T-helper 2 cell treated with Interferon-gamma antibody and Interleukin-4, amounts not matched to agents 5 μg/mL and 100 μg/mL, for 36 hours (primary cell): Measurements from ENCODE around the gene NCBP2.

Experiments used
- DNase-seq: peaks from one replicate; pipeline ENCODE4 v3.0.0; 2021; ENCODE audit warnings: low spot score
- H3K27ac Mint-ChIP-seq: one replicate; pipeline ENCODE4 v1.8.0; 2021; ENCODE audit warnings: mild to moderate bottlenecking, mixed read lengths
- H3K27me3 Mint-ChIP-seq: one replicate; pipeline ENCODE4 v1.8.0; 2021; ENCODE audit warnings: low read depth, mixed read lengths
- H3K36me3 Mint-ChIP-seq: one replicate; pipeline ENCODE4 v1.8.0; 2021; ENCODE audit warnings: low read depth, mixed read lengths
- H3K4me1 Mint-ChIP-seq: one replicate; pipeline ENCODE4 v1.8.0; 2021; ENCODE audit warnings: low read depth, mixed read lengths
- H3K4me3 Mint-ChIP-seq: one replicate; pipeline ENCODE4 v1.8.0; 2022; ENCODE audit warnings: mild to moderate bottlenecking, moderate library complexity, mixed read lengths
- H3K9me3 Mint-ChIP-seq: one replicate; pipeline ENCODE4 v1.8.0; 2021; ENCODE audit warnings: mixed read lengths

The NCBP2 gene

GRCh38 chr3:196938576-196938975, 3.8 kb downstream of the NCBP2 start:
- H3K4me1 Mint-ChIP-seq = peaks cover 24% of the 10 kb centered on the region
- H3K4me3 Mint-ChIP-seq = no peak overlapping the region
- no peaks in the 10 kb centered on the region for H3K9me3 Mint-ChIP-seq
- no peak overlapping the region for H3K27ac Mint-ChIP-seq
- no peak for DNase-seq
- H3K27me3 Mint-ChIP-seq = peaks cover 4% of the 10 kb centered on the region
- peaks cover 63% of the 10 kb centered on the region for H3K36me3 Mint-ChIP-seq

GRCh38 chr3:196938124-196938523, 4.2 kb downstream of the NCBP2 start:
- H3K27me3 Mint-ChIP-seq = peaks cover 4% of the 10 kb centered on the region
- no peak overlapping the region for H3K27ac Mint-ChIP-seq

GRCh38 chr3:196936288-196936687, 6.0 kb downstream of the NCBP2 start:
- H3K27ac Mint-ChIP-seq = no peak overlapping the region
- no peaks in the 10 kb centered on the region for H3K27me3 Mint-ChIP-seq
- peaks cover 61% of the 10 kb centered on the region for H3K36me3 Mint-ChIP-seq
- H3K9me3 Mint-ChIP-seq = no peaks in the 10 kb centered on the region
- H3K4me1 Mint-ChIP-seq = peaks cover 14% of the 10 kb centered on the region
- H3K4me3 Mint-ChIP-seq = no peak overlapping the region
- DNase-seq = no peak

More at GRCh38 chr3:196938124-196938523, 4.2 kb downstream of the NCBP2 start:
- H3K36me3 Mint-ChIP-seq = peaks cover 63% of the 10 kb centered on the region
- H3K4me3 Mint-ChIP-seq = no peak overlapping the region
- no peak for DNase-seq
- H3K4me1 Mint-ChIP-seq = peaks cover 20% of the 10 kb centered on the region
- no peaks in the 10 kb centered on the region for H3K9me3 Mint-ChIP-seq

GRCh38 chr3:196932600-196932999, 9.7 kb downstream of the NCBP2 start:
- H3K27ac Mint-ChIP-seq = no peak overlapping the region
- H3K27me3 Mint-ChIP-seq = no peaks in the 10 kb centered on the region
- no peak for DNase-seq
- H3K4me1 Mint-ChIP-seq = no peaks in the 10 kb centered on the region
- H3K4me3 Mint-ChIP-seq = no peak overlapping the region
- no peaks in the 10 kb centered on the region for H3K9me3 Mint-ChIP-seq
- H3K36me3 Mint-ChIP-seq = peaks cover 49% of the 10 kb centered on the region

- Mint-ChIP-seq H3K9me3 (no peaks in the 10 kb centered on the region), H3K36me3 (peaks cover 43% of the 10 kb centered on the region), H3K27me3 (no peaks in the 10 kb centered on the region)
These were observed 10.3 kb downstream of the NCBP2 start for GRCh38 chr3:196931828-196932587.

GRCh38 chr3:196931157-196931556, 11.2 kb downstream of the NCBP2 start:
- H3K36me3 Mint-ChIP-seq = peaks cover 37% of the 10 kb centered on the region
- no peaks in the 10 kb centered on the region for H3K9me3 Mint-ChIP-seq
- no peak for DNase-seq
- no peaks in the 10 kb centered on the region for H3K27me3 Mint-ChIP-seq
- H3K4me3 Mint-ChIP-seq = no peak overlapping the region
- H3K4me1 Mint-ChIP-seq = no peaks in the 10 kb centered on the region
- H3K27ac Mint-ChIP-seq = no peak overlapping the region

More at GRCh38 chr3:196931828-196932587, 10.3 kb downstream of the NCBP2 start:
- H3K4me1 Mint-ChIP-seq = no peaks in the 10 kb centered on the region
- no peak overlapping the region for H3K27ac Mint-ChIP-seq
- no peak for DNase-seq
- H3K4me3 Mint-ChIP-seq = no peak overlapping the region

GRCh38 chr3:196927571-196928453, 14.5 kb downstream of the NCBP2 start:
- Mint-ChIP-seq H3K36me3 (peaks cover 22% of the 10 kb centered on the region), H3K27ac (no peak overlapping the region), H3K9me3 (no peaks in the 10 kb centered on the region), H3K4me1 (no peaks in the 10 kb centered on the region), H3K27me3 (no peaks in the 10 kb centered on the region), H3K4me3 (no peak overlapping the region)
- no peak for DNase-seq

GRCh38 chr3:196920733-196921132, 21.6 kb downstream of the NCBP2 start:
- no peak for DNase-seq
- no peaks in the 10 kb centered on the region for H3K27me3 Mint-ChIP-seq
- no peak overlapping the region for H3K27ac Mint-ChIP-seq
- no peaks in the 10 kb centered on the region for H3K4me1 Mint-ChIP-seq
- peaks cover 21% of the 10 kb centered on the region for H3K36me3 Mint-ChIP-seq
- H3K4me3 Mint-ChIP-seq = no peak overlapping the region
- peaks cover 4% of the 10 kb centered on the region for H3K9me3 Mint-ChIP-seq

- DNase-seq = no peak
- H3K9me3 Mint-ChIP-seq = peaks cover 4% of the 10 kb centered on the region
These were observed 23.4 kb downstream of the NCBP2 start for GRCh38 chr3:196918968-196919367.

GRCh38 chr3:196916995-196917394, 25.3 kb downstream of the NCBP2 start:
- Mint-ChIP-seq H3K4me3 (no peak overlapping the region), H3K36me3 (peaks cover 40% of the 10 kb centered on the region), H3K9me3 (peaks cover 4% of the 10 kb centered on the region), H3K27me3 (no peaks in the 10 kb centered on the region), H3K4me1 (peaks cover 2% of the 10 kb centered on the region), H3K27ac (no peak overlapping the region)
- no peak for DNase-seq

More at GRCh38 chr3:196918968-196919367, 23.4 kb downstream of the NCBP2 start:
- Mint-ChIP-seq H3K4me3 (no peak overlapping the region), H3K27me3 (no peaks in the 10 kb centered on the region), H3K36me3 (peaks cover 36% of the 10 kb centered on the region), H3K27ac (no peak overlapping the region), H3K4me1 (no peaks in the 10 kb centered on the region)

- Mint-ChIP-seq H3K27me3 (no peaks in the 10 kb centered on the region), H3K9me3 (peaks cover 4% of the 10 kb centered on the region), H3K4me1 (peaks cover 2% of the 10 kb centered on the region), H3K36me3 (peaks cover 39% of the 10 kb centered on the region), H3K4me3 (no peak overlapping the region), H3K27ac (no peak overlapping the region)
- DNase-seq = no peak
These were observed 26.1 kb downstream of the NCBP2 start for GRCh38 chr3:196916221-196916620.

- Mint-ChIP-seq H3K9me3 (peaks cover 4% of the 10 kb centered on the region), H3K36me3 (peaks cover 43% of the 10 kb centered on the region), H3K27me3 (no peaks in the 10 kb centered on the region), H3K4me3 (no peak overlapping the region), H3K4me1 (peaks cover 2% of the 10 kb centered on the region), H3K27ac (no peak overlapping the region)
- DNase-seq = no peak
These were observed 27.0 kb downstream of the NCBP2 start for GRCh38 chr3:196915375-196915774.

- Mint-ChIP-seq H3K27me3 (no peaks in the 10 kb centered on the region), H3K27ac (no peak overlapping the region), H3K36me3 (peaks cover 44% of the 10 kb centered on the region), H3K4me3 (no peak overlapping the region), H3K9me3 (peaks cover 4% of the 10 kb centered on the region), H3K4me1 (peaks cover 2% of the 10 kb centered on the region)
- no peak for DNase-seq
These were observed 27.5 kb downstream of the NCBP2 start for GRCh38 chr3:196914866-196915265.

- no peak overlapping the region for H3K4me3 Mint-ChIP-seq
- H3K9me3 Mint-ChIP-seq = no peaks in the 10 kb centered on the region
- DNase-seq = no peak
- H3K27me3 Mint-ChIP-seq = no peaks in the 10 kb centered on the region
- no peaks in the 10 kb centered on the region for H3K4me1 Mint-ChIP-seq
- H3K27ac Mint-ChIP-seq = no peak overlapping the region
- H3K36me3 Mint-ChIP-seq = peaks cover 32% of the 10 kb centered on the region
These were observed 38.6 kb downstream of the NCBP2 start for GRCh38 chr3:196903740-196904139.
